ENCODE measurements around the gene DVL3.
A peak's percentile ranks its signal among the peaks of the same experiment; 100 is the strongest.
"Not testable (repeated sequence)": the region's sequence is repeated elsewhere in the genome, so short reads cannot be mapped to it uniquely, and the experiment has no call there.

Gene DVL3

GRCh38 chr3:184156522-184156955 is 1.4 kb downstream of the DVL3 start:
- DNase-seq, result no peak

GRCh38 chr3:184157206-184157605 is 2.0 kb downstream of the DVL3 start:
- DNase-seq, result no peak

GRCh38 chr3:184158404-184158803 is 3.2 kb downstream of the DVL3 start:
- DNase-seq, result no peak

GRCh38 chr3:184160456-184160855 is 5.3 kb downstream of the DVL3 start:
- DNase-seq, result no peak

- not testable (repeated sequence) for DNase-seq
Measured at GRCh38 chr3:184162571-184163070, 7.4 kb downstream of the DVL3 start.

- DNase-seq, result no peak
Measured at GRCh38 chr3:184164648-184165330, 9.6 kb downstream of the DVL3 start.

- no peak for DNase-seq
Measured at GRCh38 chr3:184165543-184165942, 10.4 kb downstream of the DVL3 start.

GRCh38 chr3:184166671-184167070 is 11.5 kb downstream of the DVL3 start:
- DNase-seq, result no peak

GRCh38 chr3:184167786-184168185 is 12.6 kb downstream of the DVL3 start:
- no peak for DNase-seq

GRCh38 chr3:184168363-184169120 is 13.4 kb downstream of the DVL3 start:
- DNase-seq, result no peak

- DNase-seq, result no peak
Measured at GRCh38 chr3:184169896-184170875, 15.0 kb downstream of the DVL3 start.

GRCh38 chr3:184171562-184171961 is 16.4 kb downstream of the DVL3 start:
- no peak for DNase-seq

- no peak for DNase-seq
Measured at GRCh38 chr3:184172681-184173373, 17.6 kb downstream of the DVL3 start.

- DNase-seq, result no peak
Measured at GRCh38 chr3:184173374-184173722, 18.2 kb downstream of the DVL3 start.

GRCh38 chr3:184174284-184174645 is 19.1 kb downstream of the DVL3 start:
- DNase-seq, result no peak

- peak; percentile 84 for DNase-seq
Measured at GRCh38 chr3:184174646-184175492, 19.7 kb downstream of the DVL3 start, which contains the start of gene AP2M1. Gene AP2M1 (plus strand): TSS chr3:184174855. CDS start chr3:184176994, 2,139 bp downstream.

GRCh38 chr3:184175506-184175905 is 20.3 kb downstream of the DVL3 start:
- no peak for DNase-seq

- DNase-seq, result no peak
Measured at GRCh38 chr3:184175981-184176376, 20.8 kb downstream of the DVL3 start.

GRCh38 chr3:184176377-184177330 is 21.5 kb downstream of the DVL3 start:
- DNase-seq, result no peak

- no peak for DNase-seq
Measured at GRCh38 chr3:184177331-184177731, 22.2 kb downstream of the DVL3 start.
